ENCODE results near the gene POM121.
"Not testable (repeated sequence)": the region's sequence is repeated elsewhere in the genome, so short reads cannot be mapped to it uniquely, and the experiment has no call there.

POM121 gene

DNA sequence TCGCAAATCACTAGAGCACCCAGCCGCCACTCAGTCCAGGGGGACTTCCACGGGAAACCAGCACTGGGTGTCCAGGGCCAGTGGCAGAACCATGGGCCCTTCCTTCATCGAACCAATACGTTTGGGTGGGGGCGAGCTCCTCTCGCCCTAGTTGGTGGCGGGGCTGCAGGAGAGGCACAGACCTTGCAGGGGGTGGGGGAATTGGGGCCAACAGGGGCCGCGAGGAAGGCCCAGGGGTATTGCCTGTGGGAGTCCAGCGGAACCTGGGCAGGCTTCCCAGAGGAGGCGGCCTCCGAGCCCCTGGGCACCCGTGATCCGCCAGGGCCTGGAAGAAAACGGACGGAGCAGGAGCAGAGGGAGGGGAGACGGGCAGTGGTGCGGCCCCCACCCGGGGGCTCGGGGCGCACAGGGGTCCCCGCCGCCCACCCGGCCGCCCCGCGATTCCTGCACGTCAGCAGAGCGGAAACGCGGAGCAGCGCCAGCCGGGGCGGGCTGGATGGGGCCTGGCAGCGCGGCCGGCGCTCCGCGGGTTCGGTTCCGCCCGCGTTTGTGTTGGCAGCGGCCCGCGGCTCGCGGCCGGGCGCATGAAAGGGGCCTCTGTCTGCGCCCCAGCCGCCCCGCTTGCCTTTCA lies 50.9 kb downstream of the POM121 start:
- H3K4me3 ChIP-seq (ENCODE audit: low read depth, low read length); CTCF ChIA-PET; H3K9me3 ChIP-seq (ENCODE audit: control insufficient read depth, insufficient read depth, low read depth, low read length); H3K27ac ChIP-seq (ENCODE audit: extremely low read depth, low read depth, low read length); H3K4me1 ChIP-seq (ENCODE audit: control insufficient read depth, insufficient read depth, low read length); H3K36me3 ChIP-seq (ENCODE audit: control insufficient read depth in 2 of 2, insufficient read depth in 1 of 2, low read length in 2 of 2); POLR2A ChIA-PET: not testable (repeated sequence)

DNA sequence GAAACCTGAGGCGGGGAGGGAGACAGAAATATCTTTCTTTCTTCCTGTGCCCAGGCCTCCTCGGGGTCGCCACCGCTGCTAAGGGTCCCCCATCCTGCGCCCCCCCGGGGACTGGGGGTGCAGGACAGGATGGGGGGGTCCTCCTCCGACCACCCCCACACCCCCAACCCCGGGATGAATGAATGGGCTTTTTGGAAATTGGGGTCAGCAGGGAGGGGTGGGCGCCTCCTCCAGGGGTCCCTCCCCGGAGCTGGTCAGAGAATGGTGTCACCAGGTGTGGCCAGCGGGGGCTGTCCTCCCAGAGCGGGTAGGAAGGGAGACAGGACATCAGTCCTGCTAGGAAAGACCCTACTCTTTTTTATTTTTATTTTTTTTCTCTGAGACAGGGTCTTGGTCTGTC lies 51.5 kb downstream of the POM121 start:
- CTCF ChIA-PET; POLR2A ChIA-PET; H3K36me3 ChIP-seq (ENCODE audit: control insufficient read depth in 2 of 2, insufficient read depth in 1 of 2, low read length in 2 of 2); H3K27ac ChIP-seq (ENCODE audit: extremely low read depth, low read depth, low read length); H3K4me3 ChIP-seq (ENCODE audit: low read depth, low read length); H3K9me3 ChIP-seq (ENCODE audit: control insufficient read depth, insufficient read depth, low read depth, low read length); H3K4me1 ChIP-seq (ENCODE audit: control insufficient read depth, insufficient read depth, low read length): not testable (repeated sequence)

DNA sequence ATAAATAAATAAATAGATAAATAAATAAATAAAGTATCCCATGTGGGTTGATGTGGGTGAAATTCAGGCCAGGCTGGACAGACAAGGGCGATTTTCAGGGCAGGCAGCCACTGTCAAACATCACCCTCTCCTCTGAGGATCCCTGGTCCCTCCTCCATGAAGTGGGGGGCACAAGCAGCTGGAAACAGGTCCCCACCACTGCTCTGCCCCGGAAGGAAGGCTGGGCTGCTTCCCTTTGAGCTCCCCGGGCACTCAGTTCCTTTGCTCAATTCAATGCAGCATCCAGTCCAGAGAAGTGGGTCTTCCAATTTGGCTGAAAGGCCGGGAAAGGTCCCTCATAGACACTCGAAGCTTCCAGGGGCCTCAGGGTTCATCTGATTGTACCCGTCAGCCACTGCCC lies 55.5 kb downstream of the POM121 start:
- POLR2A ChIA-PET; H3K36me3 ChIP-seq (ENCODE audit: control insufficient read depth in 2 of 2, insufficient read depth in 1 of 2, low read length in 2 of 2); CTCF ChIA-PET; H3K9me3 ChIP-seq (ENCODE audit: control insufficient read depth, insufficient read depth, low read depth, low read length); H3K27ac ChIP-seq (ENCODE audit: extremely low read depth, low read depth, low read length); H3K4me3 ChIP-seq (ENCODE audit: low read depth, low read length); H3K4me1 ChIP-seq (ENCODE audit: control insufficient read depth, insufficient read depth, low read length): not testable (repeated sequence)

DNA sequence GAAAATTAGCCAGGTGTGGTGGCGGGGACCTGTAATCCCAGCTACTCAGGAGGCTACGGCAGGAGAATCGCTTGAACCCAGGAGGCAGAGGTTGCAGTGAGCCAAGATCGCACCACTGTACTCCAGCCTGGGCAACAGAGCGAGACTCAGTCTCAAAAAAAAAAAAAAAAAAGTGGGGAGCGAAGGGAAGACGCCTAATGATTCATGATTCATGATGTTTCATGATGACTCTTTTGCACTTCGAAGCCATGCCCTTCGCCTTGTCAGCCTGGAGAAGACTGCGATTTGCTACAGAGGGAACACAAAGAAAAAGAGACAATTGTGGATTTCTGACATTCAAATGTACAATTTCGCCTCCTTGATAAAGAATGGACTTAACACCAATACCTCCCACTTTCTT lies 57.2 kb downstream of the POM121 start:
- H3K9me3 ChIP-seq (ENCODE audit: control insufficient read depth, insufficient read depth, low read depth, low read length); H3K4me1 ChIP-seq (ENCODE audit: control insufficient read depth, insufficient read depth, low read length); H3K4me3 ChIP-seq (ENCODE audit: low read depth, low read length); POLR2A ChIA-PET; CTCF ChIA-PET; H3K36me3 ChIP-seq (ENCODE audit: control insufficient read depth in 2 of 2, insufficient read depth in 1 of 2, low read length in 2 of 2); H3K27ac ChIP-seq (ENCODE audit: extremely low read depth, low read depth, low read length): not testable (repeated sequence)

DNA sequence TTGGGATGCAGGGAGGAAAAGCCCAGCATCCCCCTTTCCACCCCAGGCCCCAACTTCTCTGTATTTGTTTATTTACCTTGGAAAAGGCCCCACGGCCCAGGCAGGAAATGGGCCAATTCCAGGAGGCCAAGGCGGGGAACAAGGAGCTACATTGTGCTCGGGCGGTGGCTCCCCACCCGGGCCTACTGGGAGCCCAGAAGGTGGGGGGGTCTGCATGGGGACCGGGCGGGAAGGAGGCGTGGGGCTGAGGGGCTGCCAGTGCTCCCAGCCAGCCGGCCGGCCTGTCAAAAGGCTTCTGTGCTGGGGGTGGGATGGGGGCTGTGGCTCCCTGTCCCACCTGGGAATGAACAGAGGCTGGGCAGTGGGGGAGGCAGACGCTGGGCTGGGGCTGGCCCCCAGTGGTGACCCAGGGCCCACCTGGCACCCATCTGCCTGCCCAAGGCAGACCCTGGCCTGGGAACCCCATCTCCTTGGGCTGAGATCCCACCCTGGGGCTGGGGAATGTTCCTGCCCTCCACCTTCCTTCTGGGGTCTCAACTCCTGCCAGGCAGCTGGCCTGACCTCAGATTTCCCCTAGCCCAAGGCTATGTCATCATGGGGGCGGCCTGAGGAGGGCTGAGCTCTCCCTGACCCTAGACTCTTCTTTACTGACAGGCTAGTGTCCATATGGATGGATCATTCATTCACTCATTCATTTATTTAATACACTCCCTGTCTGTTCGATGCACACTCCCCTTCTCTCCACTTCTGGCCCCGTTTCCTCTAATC lies 65.4 kb downstream of the POM121 start:
- CTCF ChIA-PET; H3K27ac ChIP-seq (ENCODE audit: extremely low read depth, low read depth, low read length); POLR2A ChIA-PET; H3K36me3 ChIP-seq (ENCODE audit: control insufficient read depth in 2 of 2, insufficient read depth in 1 of 2, low read length in 2 of 2); H3K4me1 ChIP-seq (ENCODE audit: control insufficient read depth, insufficient read depth, low read length); H3K9me3 ChIP-seq (ENCODE audit: control insufficient read depth, insufficient read depth, low read depth, low read length); H3K4me3 ChIP-seq (ENCODE audit: low read depth, low read length): not testable (repeated sequence)

DNA sequence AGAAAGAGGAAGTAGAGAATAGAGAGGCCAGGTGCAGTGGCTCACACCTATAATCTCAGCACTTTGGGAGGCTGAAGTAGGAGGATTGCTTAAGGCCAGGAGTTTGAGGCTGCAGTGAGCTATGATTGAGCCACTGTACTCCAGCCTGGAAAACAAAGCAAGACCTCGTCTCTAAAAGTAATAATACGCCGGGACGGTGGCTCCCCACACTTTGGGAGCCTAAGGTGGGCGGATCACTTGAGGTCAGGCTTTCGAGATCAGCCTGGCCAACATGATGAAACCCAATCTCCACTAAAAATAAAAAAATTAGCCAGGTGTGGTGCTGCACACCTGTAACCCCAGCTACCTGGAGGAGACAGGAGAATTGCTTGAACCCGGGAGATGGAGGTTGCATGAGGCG lies 70.6 kb downstream of the POM121 start:
- H3K4me1 ChIP-seq (ENCODE audit: control insufficient read depth, insufficient read depth, low read length); H3K36me3 ChIP-seq (ENCODE audit: control insufficient read depth in 2 of 2, insufficient read depth in 1 of 2, low read length in 2 of 2); H3K27ac ChIP-seq (ENCODE audit: extremely low read depth, low read depth, low read length); H3K4me3 ChIP-seq (ENCODE audit: low read depth, low read length); H3K9me3 ChIP-seq (ENCODE audit: control insufficient read depth, insufficient read depth, low read depth, low read length); POLR2A ChIA-PET; CTCF ChIA-PET: not testable (repeated sequence)

DNA sequence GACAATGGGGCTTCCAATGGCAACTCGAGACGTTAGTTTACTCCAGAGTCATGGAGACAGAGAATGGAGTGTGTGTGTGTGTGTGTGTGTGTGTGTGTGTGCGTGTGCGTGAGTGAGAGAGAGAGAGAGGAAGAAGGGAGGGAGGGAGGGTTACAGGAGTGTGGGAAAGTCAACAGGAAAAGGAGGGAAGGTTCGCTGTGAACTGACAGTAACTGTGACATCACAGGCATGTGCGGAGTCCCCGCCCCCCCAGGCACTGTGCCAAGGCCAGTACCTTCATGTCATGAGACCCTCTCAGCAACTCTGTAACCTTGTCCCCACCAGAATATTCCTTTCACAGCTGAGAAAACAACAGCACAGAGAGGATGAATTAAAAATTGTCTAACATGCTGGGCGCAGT lies 72.6 kb downstream of the POM121 start:
- H3K9me3 ChIP-seq (ENCODE audit: control insufficient read depth, insufficient read depth, low read depth, low read length); CTCF ChIA-PET; H3K4me3 ChIP-seq (ENCODE audit: low read depth, low read length); H3K36me3 ChIP-seq (ENCODE audit: control insufficient read depth in 2 of 2, insufficient read depth in 1 of 2, low read length in 2 of 2); POLR2A ChIA-PET; H3K4me1 ChIP-seq (ENCODE audit: control insufficient read depth, insufficient read depth, low read length); H3K27ac ChIP-seq (ENCODE audit: extremely low read depth, low read depth, low read length): not testable (repeated sequence)

DNA sequence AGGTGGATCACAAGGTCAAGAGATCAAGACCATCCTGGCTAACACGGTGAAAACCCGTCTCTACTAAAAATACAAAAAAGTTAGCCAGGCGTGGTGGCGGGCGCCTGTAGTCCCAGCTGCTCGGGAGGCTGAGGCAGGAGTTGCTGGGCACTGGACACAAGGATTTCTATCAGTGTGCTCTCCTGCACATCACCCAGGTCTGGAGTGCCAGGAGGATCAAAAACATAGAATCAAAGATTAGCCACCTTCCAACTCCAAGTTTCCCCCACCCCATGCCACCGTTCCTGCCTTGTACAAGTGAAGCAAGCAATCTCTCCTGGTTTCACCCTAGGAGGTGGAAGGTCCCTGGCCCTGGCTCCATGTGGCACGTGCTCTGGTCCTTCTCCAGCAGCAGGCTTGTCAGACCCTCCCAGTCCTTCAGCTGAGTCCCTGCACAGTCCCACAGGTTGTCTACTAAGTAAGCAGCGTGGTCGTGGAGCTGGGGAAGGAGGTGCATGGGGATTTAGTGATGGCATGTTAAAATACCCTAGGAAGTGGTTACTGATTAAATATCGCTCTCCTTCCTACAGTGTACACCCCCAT lies 73.1 kb downstream of the POM121 start:
- H3K4me1 ChIP-seq (ENCODE audit: control insufficient read depth, insufficient read depth, low read length); H3K36me3 ChIP-seq (ENCODE audit: control insufficient read depth in 2 of 2, insufficient read depth in 1 of 2, low read length in 2 of 2); POLR2A ChIA-PET; H3K9me3 ChIP-seq (ENCODE audit: control insufficient read depth, insufficient read depth, low read depth, low read length); CTCF ChIA-PET; H3K4me3 ChIP-seq (ENCODE audit: low read depth, low read length); H3K27ac ChIP-seq (ENCODE audit: extremely low read depth, low read depth, low read length): not testable (repeated sequence)

Data from HEK293 (cell line).